Measurements from ENCODE around the gene PLAAT2. TPM values are rescaled to one million over a fixed set of nuclear protein-coding genes. Genes with fewer than 3 reads are reported as not detected.
"Not testable (repeated sequence)": the region's sequence is repeated elsewhere in the genome, so short reads cannot be mapped to it uniquely, and the experiment has no call there.

PLAAT2 gene
- under 1 TPM in 2 of 3 donors, not detected in 1; 0.22 to 0.65 TPM for polyA plus RNA-seq (ENCODE audit: insufficient read length in 3 of 3)

DNA sequence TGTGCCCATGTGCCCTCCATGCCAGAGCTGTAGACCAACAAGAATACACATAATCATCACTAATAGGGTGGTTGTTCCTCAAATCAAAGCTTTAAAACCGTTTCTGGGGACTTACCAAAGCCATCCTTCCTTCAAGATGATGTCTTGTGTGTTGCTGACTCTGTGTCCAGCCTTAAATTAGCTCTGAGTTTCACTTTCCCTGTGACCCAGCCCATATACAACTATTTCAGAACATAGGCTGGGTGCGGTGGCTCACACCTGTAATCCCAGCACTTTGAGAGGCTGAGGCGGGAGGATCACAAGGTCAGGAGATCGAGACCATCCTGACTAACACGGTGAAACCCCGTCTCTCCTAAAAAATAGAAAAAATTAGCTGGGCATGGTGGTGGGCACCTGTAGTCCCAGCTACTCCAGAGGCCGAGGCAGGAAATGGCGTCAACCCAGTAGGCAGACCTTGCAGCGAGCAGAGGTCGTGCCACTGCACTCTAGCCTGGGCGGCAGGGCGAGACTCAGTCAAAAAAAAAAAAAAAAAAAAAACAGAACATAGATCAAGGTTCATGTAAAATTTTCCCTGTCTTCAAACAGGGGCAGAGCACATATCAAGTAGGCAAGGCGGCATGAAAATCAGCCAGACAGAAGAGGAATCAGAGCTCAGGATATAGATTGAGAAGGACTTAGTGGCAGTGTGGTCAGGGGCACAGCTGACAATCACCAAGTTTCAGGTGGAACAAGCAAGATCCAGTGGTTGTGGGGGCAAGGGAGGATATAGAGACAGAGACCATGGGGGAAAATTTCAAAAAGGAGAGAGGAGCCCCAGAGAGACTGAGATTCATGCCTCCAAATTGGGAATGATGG, at the start of gene PLAAT2:
PLAAT2 (minus strand) TSS at position 179 of the 855 bp plus-strand sequence; CDS start at position 124, 55 bp downstream.
- DNase-seq (ENCODE audit: low read depth in 3 of 3, low spot score in 2 of 3) = no peak

DNA sequence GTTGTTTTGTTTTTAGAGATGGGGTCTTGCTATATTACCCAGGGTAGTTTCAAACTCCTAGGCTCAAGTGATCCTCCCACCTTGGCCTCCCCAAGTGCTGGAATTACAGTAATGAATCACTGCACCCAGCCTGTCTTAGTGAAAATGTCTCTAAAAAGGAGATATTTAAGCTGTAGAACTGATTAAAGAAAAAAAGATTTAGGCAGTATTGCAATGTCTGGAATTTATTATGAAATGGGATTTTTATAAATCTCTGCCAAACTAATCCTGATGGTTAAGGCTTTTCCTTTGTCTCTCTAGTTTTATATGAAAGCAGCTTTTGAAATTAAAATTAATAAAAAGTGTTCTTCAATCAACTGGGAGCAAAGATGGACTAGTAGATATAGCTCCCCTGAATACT, 49.0 kb upstream of the PLAAT2 start:
- DNase-seq (ENCODE audit: low read depth in 3 of 3, low spot score in 2 of 3) = no peak

DNA sequence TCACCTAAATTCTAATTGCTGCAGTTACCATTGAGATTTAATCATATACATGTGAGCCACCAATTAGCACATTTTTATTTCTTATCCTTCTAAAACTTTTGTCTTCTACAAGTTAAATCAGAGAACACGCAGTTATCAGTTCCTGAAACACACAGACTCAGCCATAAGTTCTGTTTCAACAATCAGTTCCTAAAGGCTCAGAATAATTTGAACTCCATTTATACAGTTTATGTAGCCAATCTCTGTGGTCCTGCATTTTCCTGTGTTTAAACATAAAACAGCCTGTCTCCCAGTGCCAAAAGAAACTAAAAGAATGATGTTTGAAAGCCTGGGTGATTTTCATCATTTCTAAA, 48.2 kb upstream of the PLAAT2 start:
- no peak for DNase-seq (ENCODE audit: low read depth in 3 of 3, low spot score in 2 of 3)

DNA sequence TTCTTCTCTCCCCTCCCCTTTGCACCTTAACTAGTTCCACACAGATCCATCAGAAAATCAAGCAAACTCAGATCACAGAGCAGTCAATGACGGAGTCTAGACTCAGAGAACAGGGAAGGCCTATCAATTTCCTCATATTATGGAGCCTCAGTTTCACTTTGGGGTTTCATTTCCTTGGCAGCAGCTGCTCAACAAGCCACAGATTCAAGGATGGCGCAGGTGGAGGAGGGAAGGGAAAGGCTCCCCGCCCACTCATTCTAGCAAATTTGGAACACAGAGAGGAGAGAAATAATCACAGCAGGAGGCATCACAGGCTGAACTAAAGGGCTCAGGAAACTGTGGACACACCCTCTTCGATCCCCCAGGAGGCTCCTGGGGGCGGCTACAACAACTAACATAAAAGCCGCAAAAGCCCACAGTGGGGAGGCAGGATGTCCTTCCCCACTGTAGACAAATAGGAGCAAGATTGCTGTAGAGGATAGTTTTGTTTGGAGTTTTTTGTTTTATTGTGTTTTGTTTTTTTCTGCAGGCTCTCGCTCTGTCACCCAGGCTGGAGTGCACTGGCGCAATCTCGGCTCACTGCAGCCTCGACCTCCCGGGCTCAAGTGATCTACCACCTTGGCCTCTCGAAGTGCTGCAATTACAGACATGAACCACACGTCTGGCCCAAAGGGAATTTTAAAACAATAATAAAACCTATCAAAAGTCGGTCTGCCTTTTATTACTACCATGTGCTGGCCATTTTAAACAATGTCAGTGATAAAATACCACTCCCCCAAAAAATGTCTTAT, 47.6 kb upstream of the PLAAT2 start:
- no peak for DNase-seq (ENCODE audit: low read depth in 3 of 3, low spot score in 2 of 3)

DNA sequence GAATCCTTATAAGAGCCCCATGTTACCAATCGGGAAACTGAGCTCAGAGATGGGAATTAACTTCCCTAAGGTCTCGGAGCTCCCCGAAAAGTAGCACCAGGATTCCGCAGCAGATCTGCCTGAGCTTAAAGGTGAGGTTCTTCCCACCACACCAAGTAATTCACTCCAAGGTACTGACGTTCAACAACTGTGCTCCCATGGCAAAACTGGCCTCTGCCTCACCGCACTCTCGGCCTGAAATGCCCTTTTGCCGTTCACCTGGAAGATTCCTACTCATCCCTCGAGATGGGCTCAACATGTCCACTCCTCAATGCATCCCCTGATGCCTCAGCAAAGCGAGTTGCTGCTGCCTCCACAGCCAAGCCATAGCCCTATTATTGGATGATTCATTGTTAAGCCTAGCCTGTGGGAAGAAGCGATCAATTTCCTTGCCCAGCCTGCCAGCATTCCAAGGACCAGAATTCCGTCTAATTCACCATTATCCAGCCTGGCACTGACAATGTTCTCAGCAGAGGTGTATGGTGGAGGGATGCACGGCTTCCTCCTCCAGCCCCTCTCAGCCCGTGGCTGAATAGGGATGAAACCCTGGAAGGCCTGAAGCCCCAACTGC, 46.9 kb upstream of the PLAAT2 start:
- DNase-seq (ENCODE audit: low read depth in 3 of 3, low spot score in 2 of 3) = no peak

DNA sequence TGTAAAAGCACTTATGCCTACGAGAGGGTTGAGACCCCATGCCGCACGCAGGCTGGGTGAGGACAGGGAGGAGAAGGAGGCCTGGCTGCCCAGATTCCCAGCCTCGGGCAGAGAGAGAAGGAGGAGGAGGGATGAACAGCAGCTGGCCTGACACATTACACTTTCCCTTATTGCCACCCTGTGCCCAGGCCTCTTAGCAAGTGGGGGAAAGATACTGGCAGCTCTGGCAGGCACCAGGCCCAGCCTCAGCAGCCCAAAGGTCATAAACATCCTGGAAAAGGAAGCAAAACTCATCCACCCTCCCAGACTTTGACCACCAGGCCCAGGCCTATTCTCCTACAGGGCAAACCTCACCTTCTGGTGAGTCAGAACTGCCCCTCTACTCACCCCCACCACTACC, 46.4 kb upstream of the PLAAT2 start:
- no peak for DNase-seq (ENCODE audit: low read depth in 3 of 3, low spot score in 2 of 3)

DNA sequence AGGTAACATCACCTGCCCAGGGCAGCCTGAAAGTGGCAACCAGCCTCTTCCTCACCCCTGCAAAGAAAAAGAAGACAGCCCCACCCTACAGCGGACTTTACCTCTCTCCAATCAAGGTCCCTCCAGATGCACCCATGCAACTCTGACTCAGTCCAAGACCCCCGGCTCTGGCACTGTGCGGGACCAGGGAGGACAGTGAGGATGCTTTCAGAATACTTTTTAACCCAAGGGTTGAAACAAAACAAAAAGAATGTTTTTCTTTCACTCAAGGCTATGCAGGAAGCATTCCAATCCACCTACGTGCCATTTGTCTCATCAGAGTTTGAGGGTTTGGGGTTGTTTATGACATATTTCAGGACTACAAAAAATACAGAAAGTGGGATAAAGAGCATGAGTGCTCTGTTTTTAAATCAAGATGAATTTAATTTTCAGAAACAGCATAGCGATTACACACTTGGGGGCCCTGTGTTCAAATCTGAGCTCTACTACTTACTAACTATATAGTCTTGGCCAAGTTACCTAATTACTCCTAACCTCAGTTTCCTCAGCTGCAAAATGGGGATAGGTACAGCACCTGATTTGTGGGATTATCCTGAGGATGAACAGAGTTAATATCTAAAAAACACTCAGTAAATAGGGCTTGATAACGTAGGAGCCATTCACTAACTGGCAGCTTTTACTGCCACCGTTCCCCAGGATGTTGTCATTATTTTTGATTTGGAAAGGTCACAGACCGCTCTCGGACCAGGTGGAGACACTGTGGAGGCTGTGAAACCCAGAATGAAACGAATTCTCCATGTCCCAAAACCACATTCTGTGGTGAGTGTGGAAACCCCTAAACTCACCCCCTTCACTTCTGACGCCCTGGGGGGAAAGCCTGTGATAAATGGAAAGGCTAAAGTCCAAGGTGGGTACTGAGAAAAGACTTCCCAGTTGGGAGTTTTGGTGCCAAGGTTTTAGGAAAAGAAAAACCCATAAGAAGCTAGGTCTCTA, 45.5 kb upstream of the PLAAT2 start:
- DNase-seq (ENCODE audit: low read depth in 3 of 3, low spot score in 2 of 3) = no peak

DNA sequence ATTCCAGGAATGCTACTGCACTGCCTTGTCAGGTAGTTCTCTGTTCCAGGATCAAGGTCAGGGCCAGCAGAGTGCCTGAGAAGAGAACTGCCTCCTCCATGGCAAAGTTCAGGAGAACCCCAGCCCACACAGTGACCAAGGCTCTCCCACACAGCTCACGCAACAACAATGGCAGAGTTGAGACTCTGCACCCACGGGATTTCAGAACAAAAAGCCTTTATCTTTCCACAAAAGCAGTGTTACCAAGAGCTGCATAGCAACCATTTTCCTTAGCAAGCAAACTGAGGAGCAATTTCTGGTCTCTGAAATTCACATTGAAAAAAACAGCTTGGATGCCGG, 40.0 kb upstream of the PLAAT2 start:
- no peak for DNase-seq (ENCODE audit: low read depth in 3 of 3, low spot score in 2 of 3)

DNA sequence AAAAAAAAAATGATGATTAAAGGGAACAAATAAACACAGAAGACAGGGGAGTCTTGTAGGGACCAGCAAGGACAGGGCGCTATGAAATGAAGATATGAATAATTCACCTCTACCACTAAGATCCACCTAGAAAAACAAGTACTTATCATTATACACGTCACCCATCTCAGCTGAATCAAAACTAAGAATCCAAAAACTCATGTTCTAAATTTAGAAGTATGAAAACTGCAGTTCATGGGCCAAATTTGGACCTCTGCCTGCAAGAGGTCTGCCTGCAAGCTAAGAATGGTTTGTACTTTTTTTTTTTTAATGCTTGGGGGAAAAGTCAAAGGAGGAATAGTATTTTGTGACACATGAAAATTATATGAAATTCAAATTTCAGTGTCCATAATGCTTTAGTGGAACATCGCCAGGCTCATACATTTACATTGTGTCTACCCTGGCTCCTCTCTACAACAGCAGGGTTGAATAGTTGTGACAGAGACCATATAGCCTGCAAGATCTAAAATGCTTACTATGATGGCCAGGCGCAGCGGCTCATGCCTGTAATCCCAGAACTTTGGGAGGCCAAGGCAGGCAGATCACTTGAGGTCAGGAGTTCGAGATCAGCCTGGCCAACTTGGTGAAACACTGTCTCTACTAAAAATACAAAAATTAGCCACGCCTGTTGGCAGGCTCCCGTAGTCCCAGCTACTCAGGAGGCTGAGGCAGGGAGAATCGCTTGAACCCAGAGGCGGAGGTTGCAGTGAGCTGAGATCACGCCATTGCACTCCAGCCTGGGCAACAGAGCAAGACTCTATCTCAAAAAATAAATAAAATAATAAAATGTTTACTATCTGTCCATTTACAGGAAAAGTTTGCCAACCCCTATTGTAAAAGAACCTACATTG, 39.4 kb upstream of the PLAAT2 start:
- not testable (repeated sequence) for DNase-seq (ENCODE audit: low read depth in 3 of 3, low spot score in 2 of 3)

DNA sequence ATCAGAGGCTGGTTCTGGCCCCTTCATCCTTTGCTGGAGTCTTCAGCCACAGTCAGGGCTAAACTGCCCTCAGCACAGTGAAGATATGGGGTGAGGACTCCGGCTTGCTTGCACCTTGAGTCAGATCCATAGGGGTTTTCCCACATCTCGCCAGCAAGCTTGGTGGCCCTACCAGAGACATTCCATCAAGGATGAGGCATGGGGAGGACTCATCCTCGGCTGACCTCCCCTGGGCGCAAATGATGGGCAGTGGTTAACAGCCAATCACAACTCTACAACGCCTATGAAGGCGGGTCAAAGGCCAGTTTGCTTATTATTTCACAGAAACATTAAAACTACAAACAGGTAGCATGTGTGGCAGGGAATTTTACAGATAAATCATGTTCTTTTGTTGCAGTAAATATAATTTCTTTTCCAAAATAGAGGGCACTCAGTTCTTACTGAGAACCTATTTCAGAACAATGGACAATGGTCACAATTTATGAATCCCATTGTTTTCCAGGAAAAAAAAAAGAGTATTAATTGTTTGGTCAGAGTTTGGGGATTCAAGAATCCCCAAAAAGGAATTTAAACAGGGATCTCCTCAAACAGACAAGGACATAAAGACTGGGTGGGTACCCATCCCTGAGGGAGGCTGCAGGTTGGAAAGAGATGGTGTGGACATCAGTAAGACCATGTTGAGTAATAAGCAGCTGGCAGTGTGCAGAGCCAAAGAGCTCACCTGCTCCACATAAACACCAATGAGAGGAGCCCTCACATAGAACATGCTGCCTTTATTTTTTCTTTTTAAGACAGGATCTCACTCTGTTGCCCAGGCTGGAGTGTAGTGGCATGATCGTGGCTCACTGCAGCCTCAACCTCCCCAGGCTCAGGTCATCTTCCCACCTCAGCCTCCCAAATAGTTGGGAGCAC, 36.3 kb upstream of the PLAAT2 start:
- no peak for DNase-seq (ENCODE audit: low read depth in 3 of 3, low spot score in 2 of 3)

DNA sequence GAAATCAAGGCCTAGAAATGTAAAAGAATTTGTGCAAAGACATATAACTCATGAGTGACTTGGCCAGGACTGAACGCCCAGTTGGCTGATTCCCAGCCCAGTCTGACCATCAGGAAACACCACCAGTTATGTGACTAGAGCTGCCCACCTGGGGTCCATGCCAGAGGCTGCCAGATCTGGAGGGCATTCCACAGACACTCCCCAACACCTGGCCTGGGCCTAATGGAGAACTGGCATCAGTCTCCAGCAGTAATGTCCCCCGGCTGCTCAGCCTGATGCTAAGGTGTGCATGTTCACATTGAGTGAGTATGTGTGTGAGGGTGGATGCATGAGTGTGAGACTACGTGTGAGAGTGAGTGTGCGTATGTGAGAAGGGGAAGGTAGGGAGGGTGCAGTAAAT, 35.4 kb upstream of the PLAAT2 start:
- no peak for DNase-seq (ENCODE audit: low read depth in 3 of 3, low spot score in 2 of 3)

DNA sequence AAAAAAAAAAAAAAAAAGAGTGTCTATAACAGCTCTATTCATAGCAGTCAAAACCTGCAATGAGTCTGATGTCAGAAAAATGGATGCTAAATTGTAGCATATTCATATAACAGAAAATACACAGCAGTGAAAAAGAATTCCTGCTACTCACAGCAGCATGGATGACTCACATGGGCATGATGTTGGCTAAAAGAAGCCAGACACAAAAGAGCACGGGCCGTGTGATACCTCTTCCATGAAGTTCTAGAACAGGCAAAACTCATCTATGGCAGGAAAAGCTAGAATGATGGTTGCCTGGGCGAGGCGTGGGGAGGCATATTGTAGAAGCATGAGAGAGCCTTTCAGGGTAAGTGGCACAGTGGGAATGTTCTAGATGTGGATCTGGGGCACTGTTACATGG, 32.1 kb upstream of the PLAAT2 start:
- no peak for DNase-seq (ENCODE audit: low read depth in 3 of 3, low spot score in 2 of 3)

DNA sequence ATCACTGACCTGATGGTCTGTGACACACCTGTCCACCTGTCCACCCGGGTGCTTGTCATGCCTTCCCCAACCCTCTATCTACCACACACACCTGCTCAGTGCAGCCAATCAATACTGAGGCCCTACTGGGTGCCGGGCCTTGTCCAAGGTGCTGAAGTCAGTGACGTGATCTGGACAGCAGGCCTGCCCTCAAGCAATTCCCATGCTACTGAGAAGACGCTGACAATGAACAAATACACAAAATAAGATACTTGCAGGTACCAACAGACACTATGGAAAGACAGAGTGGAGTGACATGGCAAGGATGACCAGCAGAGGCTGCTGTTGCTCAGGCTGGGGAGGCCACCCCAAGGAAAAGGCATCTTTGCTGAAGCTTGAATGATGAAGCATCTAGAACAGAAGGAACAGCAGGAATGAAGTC, 29.8 kb upstream of the PLAAT2 start:
- DNase-seq (ENCODE audit: low read depth in 3 of 3, low spot score in 2 of 3) = no peak

DNA sequence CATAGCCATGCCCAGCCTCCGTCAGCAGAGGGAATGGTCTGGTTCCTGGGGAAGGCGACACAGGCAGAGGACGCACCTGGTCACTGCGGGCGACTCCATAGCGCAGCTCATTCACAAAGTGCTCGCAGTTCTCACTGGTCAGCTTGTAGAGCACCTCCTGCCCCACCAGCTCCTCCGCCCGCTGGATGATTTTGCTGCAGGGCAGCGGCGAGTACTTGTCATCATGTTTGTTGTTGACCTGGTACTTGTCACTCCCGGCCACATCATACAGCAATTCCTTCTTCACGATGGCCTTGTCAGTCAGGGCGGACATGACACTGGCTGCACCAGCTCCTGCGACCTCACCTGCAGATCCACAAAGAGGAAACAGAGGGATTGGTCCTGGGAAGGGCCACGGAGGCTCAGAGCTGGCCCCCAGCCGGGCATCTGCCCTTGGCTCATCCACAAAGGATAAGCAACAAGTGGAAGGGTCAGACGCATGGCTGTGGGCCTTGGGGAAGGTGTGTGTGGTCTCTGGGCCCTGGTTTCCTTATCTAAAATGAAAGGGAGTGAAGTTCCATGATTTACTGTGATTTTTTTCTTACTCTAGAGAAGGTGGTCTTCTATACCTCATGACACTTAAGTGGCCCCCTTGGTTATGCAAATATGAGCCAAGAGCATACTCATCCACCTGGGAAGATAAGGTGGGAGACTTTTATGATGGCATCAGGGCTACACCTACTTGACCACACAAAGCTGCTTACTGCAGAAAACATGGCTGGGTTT, 27.0 kb upstream of the PLAAT2 start:
- DNase-seq (ENCODE audit: low read depth in 3 of 3, low spot score in 2 of 3) = no peak

DNA sequence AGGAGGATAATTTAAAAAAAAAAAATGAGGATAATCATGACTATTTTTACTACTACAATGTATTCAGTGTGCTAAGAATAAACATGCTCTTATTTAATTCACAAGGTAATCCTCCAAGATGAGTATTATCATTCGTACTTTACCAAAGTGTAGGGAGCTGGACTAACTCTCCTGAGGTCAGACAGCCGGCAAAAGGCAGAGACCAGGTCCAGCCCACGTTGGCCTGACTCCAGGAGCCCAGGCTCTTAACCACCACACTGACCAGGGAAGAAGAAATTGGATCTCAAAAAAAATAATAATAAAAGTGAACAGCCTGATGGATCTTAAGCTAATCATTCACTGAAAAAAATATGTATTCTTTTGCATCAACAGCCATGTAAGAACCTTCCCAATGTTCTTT, 25.8 kb upstream of the PLAAT2 start:
- no peak for DNase-seq (ENCODE audit: low read depth in 3 of 3, low spot score in 2 of 3)

DNA sequence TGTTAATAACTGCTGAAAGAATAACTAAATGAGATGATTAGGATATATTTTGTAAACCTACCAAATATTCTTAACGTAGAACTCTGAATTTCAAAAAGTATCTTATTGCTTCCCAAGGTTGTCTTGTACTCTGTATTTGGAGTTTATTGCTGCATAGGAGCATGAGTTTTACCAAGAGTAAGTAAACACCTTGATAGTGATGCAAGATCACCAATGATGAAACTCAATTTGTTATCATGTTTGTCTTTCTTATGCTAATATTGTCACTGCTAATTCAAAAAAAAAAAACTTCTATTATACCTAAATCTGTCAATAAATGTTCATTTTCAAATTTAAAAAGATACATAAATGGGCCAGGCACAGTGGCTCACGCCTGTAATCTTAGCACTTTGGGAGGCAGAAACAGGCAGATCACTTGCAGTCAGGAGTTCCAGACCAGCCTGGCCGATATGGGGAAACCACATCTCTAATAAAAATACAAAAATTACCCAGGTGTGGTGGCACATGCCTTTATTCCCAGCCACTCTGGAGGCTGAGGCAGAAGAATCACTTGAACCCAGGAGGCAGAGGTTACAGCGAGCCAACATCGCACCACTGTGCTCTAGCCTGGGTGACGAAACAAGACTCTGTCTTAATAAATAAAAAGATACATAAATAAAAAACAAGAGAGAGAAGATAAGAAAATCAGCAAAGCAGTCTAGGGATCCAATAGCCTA, 23.4 kb upstream of the PLAAT2 start:
- no peak for DNase-seq (ENCODE audit: low read depth in 3 of 3, low spot score in 2 of 3)

DNA sequence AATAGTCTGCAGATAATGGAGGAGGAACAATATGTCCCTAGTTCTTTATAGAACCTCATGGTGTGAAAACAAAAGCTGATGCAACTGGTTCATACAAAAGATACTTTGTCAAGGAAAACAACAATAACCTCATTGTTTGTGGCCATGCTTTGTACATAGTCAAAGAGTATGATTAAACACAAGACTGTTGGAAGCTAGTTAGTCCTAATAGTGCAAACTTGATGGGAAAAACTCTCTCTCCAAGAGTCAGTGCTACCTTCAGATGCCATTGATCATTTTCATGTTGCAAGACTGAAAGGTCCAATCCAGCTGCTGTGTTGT, 20.1 kb upstream of the PLAAT2 start:
- DNase-seq (ENCODE audit: low read depth in 3 of 3, low spot score in 2 of 3) = no peak
